Measurements from ENCODE around the gene SNX25. TPM values are rescaled to one million over a fixed set of nuclear protein-coding genes. Genes with fewer than 3 reads are reported as not detected.
A peak's percentile ranks its signal among the peaks of the same experiment; 100 is the strongest.
"Not testable (repeated sequence)": the region's sequence is repeated elsewhere in the genome, so short reads cannot be mapped to it uniquely, and the experiment has no call there.

The SNX25 gene
- total RNA-seq, 1 donor from 2014 or later: 27.3 TPM

GRCh38 chr4:185248393-185249039 lies 39.1 kb downstream of the SNX25 start:
- H3K27ac Mint-ChIP-seq: no peak overlapping the region
- intact Hi-C loops (cut with micrococcal nuclease): no loop called here
- H3K27me3 Mint-ChIP-seq: no peaks in the 10 kb centered on the region
- H3K4me1 Mint-ChIP-seq: peaks cover 22% of the 10 kb centered on the region
- no peak overlapping the region for H3K4me3 Mint-ChIP-seq
- H3K36me3 Mint-ChIP-seq (ENCODE audit: low read depth): peaks cover 15% of the 10 kb centered on the region
- H3K9me3 Mint-ChIP-seq: no peaks in the 10 kb centered on the region
- DNase-seq: no peak

- H3K4me3 Mint-ChIP-seq: no peak overlapping the region
- H3K36me3 Mint-ChIP-seq (ENCODE audit: low read depth): peaks cover 17% of the 10 kb centered on the region
- no peak for DNase-seq
- no peak overlapping the region for H3K27ac Mint-ChIP-seq
- intact Hi-C loops (cut with micrococcal nuclease): no loop called here
- H3K27me3 Mint-ChIP-seq: no peaks in the 10 kb centered on the region
- peaks cover 25% of the 10 kb centered on the region for H3K4me1 Mint-ChIP-seq
- no peaks in the 10 kb centered on the region for H3K9me3 Mint-ChIP-seq
Measured at GRCh38 chr4:185249105-185249504, 39.7 kb downstream of the SNX25 start.

GRCh38 chr4:185254434-185254833 lies 45.0 kb downstream of the SNX25 start:
- Mint-ChIP-seq H3K4me1 (peaks cover 34% of the 10 kb centered on the region), H3K9me3 (no peaks in the 10 kb centered on the region), H3K27me3 (no peaks in the 10 kb centered on the region), H3K36me3 (ENCODE audit: low read depth) (peaks cover 8% of the 10 kb centered on the region), H3K27ac (no peak overlapping the region), H3K4me3 (peak overlapping the region; percentile 4)
- intact Hi-C loops (cut with micrococcal nuclease): no loop called here
- no peak for DNase-seq

- Mint-ChIP-seq H3K4me1 (peaks cover 35% of the 10 kb centered on the region), H3K4me3 (peak overlapping the region; percentile 41), H3K9me3 (no peaks in the 10 kb centered on the region), H3K27ac (no peak overlapping the region), H3K27me3 (no peaks in the 10 kb centered on the region), H3K36me3 (ENCODE audit: low read depth) (peaks cover 7% of the 10 kb centered on the region)
- no peak for DNase-seq
- intact Hi-C loops (cut with micrococcal nuclease): loop anchor here (5.0 kb wide), 1 partner anchor 86 kb away; no protein-coding TSS in a partner anchor
Measured at GRCh38 chr4:185255868-185256267, 46.5 kb downstream of the SNX25 start.

- Mint-ChIP-seq H3K4me3 (no peak overlapping the region), H3K27me3 (no peaks in the 10 kb centered on the region), H3K27ac (no peak overlapping the region), H3K9me3 (no peaks in the 10 kb centered on the region), H3K4me1 (peaks cover 33% of the 10 kb centered on the region), H3K36me3 (ENCODE audit: low read depth) (peaks cover 8% of the 10 kb centered on the region)
- intact Hi-C loops (cut with micrococcal nuclease): loop anchor here (5.0 kb wide), 1 partner anchor 86 kb away; no protein-coding TSS in a partner anchor
- no peak for DNase-seq
Measured at GRCh38 chr4:185256446-185256845, 47.0 kb downstream of the SNX25 start.

- intact Hi-C loops (cut with micrococcal nuclease): loop anchor here (5.0 kb wide), 1 partner anchor 85 kb away; no protein-coding TSS in a partner anchor
- Mint-ChIP-seq H3K4me3 (no peak overlapping the region), H3K9me3 (no peaks in the 10 kb centered on the region), H3K27me3 (no peaks in the 10 kb centered on the region), H3K27ac (no peak overlapping the region), H3K4me1 (peaks cover 28% of the 10 kb centered on the region), H3K36me3 (ENCODE audit: low read depth) (peaks cover 8% of the 10 kb centered on the region)
- no peak for DNase-seq
Measured at GRCh38 chr4:185257086-185257485, 47.7 kb downstream of the SNX25 start.

GRCh38 chr4:185257694-185258093 lies 48.3 kb downstream of the SNX25 start:
- no peak for DNase-seq
- intact Hi-C loops (cut with micrococcal nuclease): loop anchor here (5.0 kb wide), 1 partner anchor 85 kb away; no protein-coding TSS in a partner anchor
- Mint-ChIP-seq H3K4me1 (peaks cover 31% of the 10 kb centered on the region), H3K27ac (no peak overlapping the region), H3K9me3 (no peaks in the 10 kb centered on the region), H3K27me3 (no peaks in the 10 kb centered on the region), H3K4me3 (no peak overlapping the region), H3K36me3 (ENCODE audit: low read depth) (peaks cover 8% of the 10 kb centered on the region)

GRCh38 chr4:185258741-185259140 lies 49.3 kb downstream of the SNX25 start:
- H3K27ac Mint-ChIP-seq; H3K9me3 Mint-ChIP-seq; H3K27me3 Mint-ChIP-seq; H3K36me3 Mint-ChIP-seq (ENCODE audit: low read depth); DNase-seq; H3K4me3 Mint-ChIP-seq: not testable (repeated sequence)
- H3K4me1 Mint-ChIP-seq: peaks cover 35% of the 10 kb centered on the region
- intact Hi-C loops (cut with micrococcal nuclease): loop anchor here (5.0 kb wide), 1 partner anchor 84 kb away; no protein-coding TSS in a partner anchor

GRCh38 chr4:185259719-185260118 lies 50.3 kb downstream of the SNX25 start:
- intact Hi-C loops (cut with micrococcal nuclease): loop anchor here (5.0 kb wide), 1 partner anchor 83 kb away; no protein-coding TSS in a partner anchor
- Mint-ChIP-seq H3K4me3 (no peak overlapping the region), H3K27ac (no peak overlapping the region)

GRCh38 chr4:185261946-185262345 lies 52.5 kb downstream of the SNX25 start:
- H3K4me3 Mint-ChIP-seq: no peak overlapping the region
- no peak for DNase-seq
- no peaks in the 10 kb centered on the region for H3K9me3 Mint-ChIP-seq
- peaks cover 11% of the 10 kb centered on the region for H3K36me3 Mint-ChIP-seq (ENCODE audit: low read depth)
- H3K4me1 Mint-ChIP-seq: peaks cover 24% of the 10 kb centered on the region
- intact Hi-C loops (cut with micrococcal nuclease): no loop called here
- no peak overlapping the region for H3K27ac Mint-ChIP-seq
- H3K27me3 Mint-ChIP-seq: no peaks in the 10 kb centered on the region

More at GRCh38 chr4:185259719-185260118, 50.3 kb downstream of the SNX25 start:
- peaks cover 30% of the 10 kb centered on the region for H3K4me1 Mint-ChIP-seq
- H3K27me3 Mint-ChIP-seq: no peaks in the 10 kb centered on the region
- DNase-seq: no peak
- peaks cover 8% of the 10 kb centered on the region for H3K36me3 Mint-ChIP-seq (ENCODE audit: low read depth)
- H3K9me3 Mint-ChIP-seq: no peaks in the 10 kb centered on the region

GRCh38 chr4:185263419-185263818 lies 54.0 kb downstream of the SNX25 start:
- Mint-ChIP-seq H3K9me3 (no peaks in the 10 kb centered on the region), H3K27ac (no peak overlapping the region), H3K27me3 (no peaks in the 10 kb centered on the region), H3K4me3 (no peak overlapping the region), H3K4me1 (peaks cover 24% of the 10 kb centered on the region), H3K36me3 (ENCODE audit: low read depth) (peaks cover 18% of the 10 kb centered on the region)
- no peak for DNase-seq
- intact Hi-C loops (cut with micrococcal nuclease): no loop called here

GRCh38 chr4:185265942-185266341 lies 56.5 kb downstream of the SNX25 start:
- peaks cover 23% of the 10 kb centered on the region for H3K4me1 Mint-ChIP-seq
- DNase-seq: peak; percentile 52
- no peak overlapping the region for H3K27ac Mint-ChIP-seq
- H3K4me3 Mint-ChIP-seq: no peak overlapping the region
- intact Hi-C loops (cut with micrococcal nuclease): no loop called here
- peaks cover 30% of the 10 kb centered on the region for H3K36me3 Mint-ChIP-seq (ENCODE audit: low read depth)
- no peaks in the 10 kb centered on the region for H3K27me3 Mint-ChIP-seq
- H3K9me3 Mint-ChIP-seq: no peaks in the 10 kb centered on the region

GRCh38 chr4:185269286-185269685 lies 59.9 kb downstream of the SNX25 start:
- intact Hi-C loops (cut with micrococcal nuclease): no loop called here
- DNase-seq: no peak
- peaks cover 37% of the 10 kb centered on the region for H3K36me3 Mint-ChIP-seq (ENCODE audit: low read depth)
- H3K27me3 Mint-ChIP-seq: no peaks in the 10 kb centered on the region
- no peaks in the 10 kb centered on the region for H3K9me3 Mint-ChIP-seq
- H3K27ac Mint-ChIP-seq: no peak overlapping the region
- no peak overlapping the region for H3K4me3 Mint-ChIP-seq
- H3K4me1 Mint-ChIP-seq: peaks cover 11% of the 10 kb centered on the region

- DNase-seq: no peak
- H3K36me3 Mint-ChIP-seq (ENCODE audit: low read depth): peaks cover 37% of the 10 kb centered on the region
- no peak overlapping the region for H3K27ac Mint-ChIP-seq
- no peaks in the 10 kb centered on the region for H3K9me3 Mint-ChIP-seq
- no peak overlapping the region for H3K4me3 Mint-ChIP-seq
- intact Hi-C loops (cut with micrococcal nuclease): no loop called here
- H3K27me3 Mint-ChIP-seq: no peaks in the 10 kb centered on the region
- H3K4me1 Mint-ChIP-seq: peaks cover 12% of the 10 kb centered on the region
Measured at GRCh38 chr4:185270037-185270436, 60.6 kb downstream of the SNX25 start.

- Mint-ChIP-seq H3K4me1 (peaks cover 11% of the 10 kb centered on the region), H3K27me3 (no peaks in the 10 kb centered on the region), H3K36me3 (ENCODE audit: low read depth) (peaks cover 37% of the 10 kb centered on the region), H3K27ac (no peak overlapping the region), H3K4me3 (no peak overlapping the region), H3K9me3 (no peaks in the 10 kb centered on the region)
- DNase-seq: peak; percentile 37
- intact Hi-C loops (cut with micrococcal nuclease): no loop called here
Measured at GRCh38 chr4:185270885-185271284, 61.5 kb downstream of the SNX25 start.
